Posterior vena cava (tissue), 2 donors: ENCODE measurements around the gene CMIP. TPM values are rescaled to one million over a fixed set of nuclear protein-coding genes. Genes with fewer than 3 reads are reported as not detected.
A peak's percentile ranks its signal among the peaks of the same experiment; 100 is the strongest.

Source experiments
- DNase-seq: peaks from one replicate; pipeline ENCODE4 v3.0.0-alpha.2; 2020; ENCODE audit warnings: low spot score
- intact Hi-C, 2 donors: fragments of 100-400 bp; cut with DNase I; formaldehyde crosslinking; loops; one replicate each; pipeline versions ENCODE4 v1.14.1 to v1.14.2; 2022 to 2023
- total RNA-seq, 2 donors: library from RNA; stranded (reverse); fragmentation: NEBNext Ultra II Directional; extraction: Animal tissue kit (Norgen Biotek cat#: 25700); gene quantifications; one replicate each; pipeline ENCODE4 v1.2.1, GENCODE V29; 2021
- donor health status: DM: yes; HTN: yes; CAD: no.
- donor health status: DM: yes; HTN: yes; CAD: no.

Gene CMIP
- total RNA-seq, 2 donors from 2014 or later: 38.2 to 45.2 TPM

GRCh38 chr16:81549547-81550431 lies 105.2 kb downstream of the CMIP start:
- intact Hi-C loops: no loop called here
- DNase-seq: peak; percentile 23

- intact Hi-C loops: no loop called here
These were observed 105.8 kb downstream of the CMIP start for GRCh38 chr16:81550432-81550808.

GRCh38 chr16:81551151-81551808 lies 106.7 kb downstream of the CMIP start:
- intact Hi-C loops: loop anchor here in 1 of 2 donors (1.0 kb wide), 1 partner anchor 65 kb away; no protein-coding TSS in a partner anchor
- DNase-seq: no peak

More at GRCh38 chr16:81550432-81550808, 105.8 kb downstream of the CMIP start:
- DNase-seq: peak; percentile 5

- peak; percentile 81 for DNase-seq
- intact Hi-C loops: loop anchor here in 1 of 2 donors (1.0 kb wide), 1 partner anchor 66 kb away; no protein-coding TSS in a partner anchor
These were observed 107.3 kb downstream of the CMIP start for GRCh38 chr16:81551821-81552304.

GRCh38 chr16:81552743-81553079 lies 108.1 kb downstream of the CMIP start:
- peak; percentile 16 for DNase-seq
- intact Hi-C loops: no loop called here

- no peak for DNase-seq
- intact Hi-C loops: no loop called here
These were observed 108.6 kb downstream of the CMIP start for GRCh38 chr16:81553080-81553813.

- peak; percentile 26 for DNase-seq
- intact Hi-C loops: no loop called here
These were observed 109.4 kb downstream of the CMIP start for GRCh38 chr16:81553814-81554675.

- peak; percentile 35 for DNase-seq
- intact Hi-C loops: no loop called here
These were observed 110.4 kb downstream of the CMIP start for GRCh38 chr16:81554979-81555378.

- DNase-seq: no peak
- intact Hi-C loops: no loop called here
These were observed 111.1 kb downstream of the CMIP start for GRCh38 chr16:81555660-81556059.

GRCh38 chr16:81556715-81557284 lies 112.2 kb downstream of the CMIP start:
- intact Hi-C loops: no loop called here
- DNase-seq: peak; percentile 70

GRCh38 chr16:81558077-81558443 lies 113.5 kb downstream of the CMIP start:
- DNase-seq: no peak
- intact Hi-C loops: no loop called here

- DNase-seq: peak; percentile 80
- intact Hi-C loops: no loop called here
These were observed 114.0 kb downstream of the CMIP start for GRCh38 chr16:81558444-81559175.

- intact Hi-C loops: no loop called here
- DNase-seq: no peak
These were observed 116.5 kb downstream of the CMIP start for GRCh38 chr16:81560979-81561657.

- intact Hi-C loops: no loop called here
- no peak for DNase-seq
These were observed 117.7 kb downstream of the CMIP start for GRCh38 chr16:81562174-81562849.

- no peak for DNase-seq
- intact Hi-C loops: no loop called here
These were observed 118.3 kb downstream of the CMIP start for GRCh38 chr16:81562926-81563325.

GRCh38 chr16:81564421-81564911 lies 119.9 kb downstream of the CMIP start:
- DNase-seq: no peak
- intact Hi-C loops: no loop called here
